ENCODE results near the gene MYCBP.

GRCh38 chr1:38918568-38918967 is 45.4 kb upstream of the MYCBP start:
- TF ChIP-seq EZH2 (IDR thresholded peaks at IDR 0.05; ENCODE audit: borderline replicate concordance) (no peak), CTCF (IDR thresholded peaks at IDR 0.05; ENCODE audit: poor library complexity) (no peak)

Data from hepatocyte (in vitro differentiated cells).